Activated gamma-delta T cell treated with anti-CD3 and anti-CD28 coated beads, Interleukin-2, amount 50 U/mL, for 16 hours (primary cell): ENCODE data around the gene MEGF6.

Source experiments
- DNase-seq: peaks from one replicate; pipeline ENCODE4 v3.0.0-alpha.2; 2020; ENCODE audit warnings: low read depth

The MEGF6 gene

DNA sequence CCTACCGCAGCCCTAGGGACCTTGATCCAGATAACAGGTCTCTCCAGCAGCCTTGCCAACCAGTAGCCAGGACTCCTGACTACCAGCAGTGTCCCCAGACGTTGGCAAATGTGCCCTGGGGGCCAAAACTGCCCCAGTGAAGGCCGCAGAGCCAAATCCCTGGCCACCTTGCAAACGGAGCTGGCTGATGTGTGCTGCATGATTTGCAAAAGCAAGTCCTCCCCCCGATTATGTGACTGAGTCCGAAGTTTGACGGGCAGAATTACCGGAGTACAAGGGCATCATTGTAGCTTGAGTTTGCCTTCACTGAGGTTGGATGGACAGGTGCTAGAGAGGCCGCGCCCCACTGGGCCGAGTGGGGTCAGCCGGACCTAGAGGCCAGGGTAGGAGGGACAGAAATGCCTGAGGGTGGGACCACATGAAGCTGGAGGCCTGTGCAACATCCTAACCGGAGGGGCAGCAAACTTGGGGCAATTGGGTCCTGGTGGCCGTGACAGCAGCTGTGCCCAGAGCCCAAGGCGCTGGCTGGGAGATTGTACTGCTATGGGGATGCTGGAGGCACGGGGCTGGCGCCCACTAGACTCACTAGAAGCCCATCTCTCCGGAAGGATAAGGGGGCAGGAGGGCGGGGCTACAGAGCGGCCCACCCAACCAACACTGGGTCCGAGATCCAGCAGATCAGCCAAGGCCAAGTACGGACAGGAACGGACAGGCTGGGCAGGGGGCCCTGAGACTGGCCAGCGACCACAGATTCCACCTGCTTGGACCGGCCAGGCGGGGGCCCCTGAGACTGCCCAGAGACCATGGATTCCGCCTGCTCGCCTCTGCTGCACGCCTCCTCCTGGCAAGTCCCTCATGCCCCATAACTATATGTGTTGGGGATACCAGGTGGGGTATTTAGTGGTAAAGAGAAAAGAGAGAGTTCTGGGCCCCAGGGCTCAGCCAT lies 154.1 kb downstream of the MEGF6 start:
- no peak for DNase-seq

- DNase-seq = no peak
Observed at GRCh38 chr1:3456449-3456963, 154.8 kb downstream of the MEGF6 start.

GRCh38 chr1:3455670-3456448 lies 155.4 kb downstream of the MEGF6 start:
- DNase-seq = no peak

DNA sequence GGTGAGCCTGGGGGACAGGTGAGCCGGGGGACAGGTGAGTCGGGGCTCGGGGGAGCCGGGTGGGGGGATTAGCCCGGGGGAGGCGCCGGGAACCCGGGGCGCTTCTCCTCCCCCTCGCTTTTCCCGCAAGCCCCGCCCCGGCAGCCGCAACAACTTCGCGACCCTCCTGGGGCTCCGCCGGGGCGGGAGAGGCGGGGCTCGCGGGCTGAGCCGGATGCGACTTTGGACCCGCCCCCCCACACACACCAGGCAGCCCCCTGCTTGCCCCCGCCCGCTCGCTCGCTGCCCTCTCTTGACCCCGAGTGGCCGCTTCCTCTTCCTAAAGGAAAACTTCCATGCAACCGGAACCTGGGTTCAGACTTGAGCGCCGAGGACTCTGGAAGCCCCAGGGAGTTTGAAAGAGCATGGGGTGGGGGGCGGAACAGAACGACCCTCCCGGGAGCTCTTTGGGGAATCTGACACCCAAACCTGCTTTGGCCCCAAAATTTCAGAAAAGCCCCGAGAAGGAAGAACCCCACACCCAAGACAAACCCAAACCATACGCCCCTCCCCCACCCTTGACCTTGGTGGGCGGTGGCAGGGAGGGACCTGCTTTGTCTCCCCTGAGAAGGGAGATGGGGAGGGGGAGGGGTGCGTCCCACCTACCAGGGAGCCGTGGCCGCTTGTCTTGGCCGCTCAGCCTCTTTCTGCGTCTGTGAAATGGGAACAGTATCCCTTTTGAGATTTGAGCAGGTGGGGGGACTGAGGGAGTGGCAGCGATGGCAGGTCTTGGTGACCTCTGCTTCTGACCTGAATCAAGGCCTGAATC lies 156.3 kb downstream of the MEGF6 start:
- no peak for DNase-seq

- no peak for DNase-seq
Observed at GRCh38 chr1:3453891-3454810, 157.2 kb downstream of the MEGF6 start, which contains the start of gene ARHGEF16. Gene ARHGEF16, plus strand, starts transcription at chr1:3454665. Its CDS starts 8,420 bp downstream, at chr1:3463085.

DNA sequence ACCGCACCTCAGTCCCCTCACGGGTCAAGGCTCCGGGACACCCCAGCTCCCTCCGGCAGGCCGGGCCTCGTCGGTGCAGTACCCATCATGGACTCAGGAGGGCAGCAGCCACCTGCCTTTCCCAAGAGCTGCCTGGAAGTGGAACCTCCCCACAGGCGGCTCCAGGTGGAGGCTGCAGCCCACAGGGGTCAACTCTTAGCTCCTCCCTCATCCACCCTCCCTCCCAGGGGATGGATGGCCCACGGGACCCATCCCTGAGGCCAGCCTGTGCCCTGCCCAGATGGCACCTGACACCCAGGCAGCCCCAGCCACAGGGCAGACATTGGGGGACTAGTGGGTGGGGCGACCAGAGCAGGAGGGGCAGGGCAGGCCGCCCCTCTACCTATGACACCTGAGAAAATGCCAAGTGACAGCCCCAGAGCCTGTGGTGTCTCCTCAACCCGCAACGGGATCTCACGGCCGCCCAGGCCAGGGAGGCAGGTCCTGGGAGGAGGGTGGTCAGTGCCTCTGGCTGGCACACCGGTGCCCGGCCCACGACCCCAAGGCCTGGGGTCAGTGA lies 158.0 kb downstream of the MEGF6 start:
- peak; percentile 65 for DNase-seq

GRCh38 chr1:3452866-3453175 lies 158.5 kb downstream of the MEGF6 start:
- DNase-seq = no peak

- no peak for DNase-seq
Observed at GRCh38 chr1:3451994-3452865, 159.1 kb downstream of the MEGF6 start.

GRCh38 chr1:3450983-3451382 lies 160.3 kb downstream of the MEGF6 start:
- DNase-seq = no peak

- no peak for DNase-seq
Observed at GRCh38 chr1:3450202-3450863, 161.0 kb downstream of the MEGF6 start.

GRCh38 chr1:3444736-3445135 lies 166.6 kb downstream of the MEGF6 start:
- DNase-seq = no peak

- DNase-seq = no peak
Observed at GRCh38 chr1:3444298-3444697, 167.0 kb downstream of the MEGF6 start.

GRCh38 chr1:3443807-3444206 lies 167.5 kb downstream of the MEGF6 start:
- no peak for DNase-seq

- DNase-seq = no peak
Observed at GRCh38 chr1:3442901-3443300, 168.4 kb downstream of the MEGF6 start.

GRCh38 chr1:3442331-3442730 lies 169.0 kb downstream of the MEGF6 start:
- no peak for DNase-seq

DNA sequence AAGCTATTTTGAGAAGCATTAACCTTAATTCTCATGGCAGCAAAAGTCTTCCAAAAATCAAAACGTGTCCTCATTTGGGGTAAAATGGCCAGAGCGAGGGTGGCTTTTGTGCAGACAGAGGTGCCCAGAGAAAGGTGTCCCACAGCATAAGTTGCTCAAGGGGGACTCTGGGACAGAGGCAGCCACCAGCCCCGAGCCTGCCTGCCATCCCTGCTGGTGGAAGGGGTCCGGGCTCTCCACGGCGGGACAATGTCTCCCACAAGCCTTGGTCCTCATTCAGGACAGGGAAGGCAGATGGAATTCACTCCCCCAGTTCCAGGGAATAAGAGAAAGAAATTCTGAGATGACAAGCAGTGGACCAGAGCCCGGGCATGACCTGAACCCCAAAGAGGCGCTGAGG lies 169.4 kb downstream of the MEGF6 start:
- DNase-seq = no peak

GRCh38 chr1:3441410-3441847 lies 169.9 kb downstream of the MEGF6 start:
- DNase-seq = no peak

GRCh38 chr1:3440711-3441409 lies 170.4 kb downstream of the MEGF6 start:
- no peak for DNase-seq
